Retinal pigment epithelial cell (primary cell): ENCODE measurements around the gene IGFBP7.
A peak's percentile ranks its signal among the peaks of the same experiment; 100 is the strongest.
"Not testable (repeated sequence)": the region's sequence is repeated elsewhere in the genome, so short reads cannot be mapped to it uniquely, and the experiment has no call there.

Experiments
- DNase-seq: peaks from one replicate; pipeline ENCODE4 v3.0.0-alpha.2; 2010; ENCODE audit warnings: low read depth
- H3K4me3 ChIP-seq: 2 replicates; pipeline ENCODE4 v1.5.1; 2011; ENCODE audit warnings: mild to moderate bottlenecking, low read length, control low read depth, moderate library complexity
- TF ChIP-seq, protein P1 (sequence below): conservative IDR thresholded peaks from 2 replicates; pipeline ENCODE4 v1.5.1; 2011; ENCODE audit warnings: low read depth, low read length, control low read depth, inconsistent platforms

Gene IGFBP7

DNA sequence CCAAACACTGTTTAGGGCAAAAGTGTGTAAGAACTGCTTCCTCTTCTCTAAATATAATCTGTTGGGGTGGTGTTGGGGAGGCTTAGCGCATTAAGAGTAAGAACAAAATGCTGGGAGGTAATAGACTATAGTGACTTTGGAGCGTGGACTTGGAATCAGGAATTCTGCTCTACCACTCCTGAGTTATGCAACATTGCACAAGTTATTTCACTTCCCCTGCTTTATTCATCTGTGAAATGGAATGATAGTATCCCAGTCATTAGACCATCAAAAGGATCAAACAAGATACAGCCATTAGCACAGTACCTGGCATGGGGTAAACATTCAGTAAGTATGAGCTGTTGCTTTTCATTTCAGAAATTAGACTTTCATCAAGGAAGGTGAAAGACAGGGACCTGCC is 58.7 kb downstream of the IGFBP7 start:
- TF ChIP-seq, protein P1, sequence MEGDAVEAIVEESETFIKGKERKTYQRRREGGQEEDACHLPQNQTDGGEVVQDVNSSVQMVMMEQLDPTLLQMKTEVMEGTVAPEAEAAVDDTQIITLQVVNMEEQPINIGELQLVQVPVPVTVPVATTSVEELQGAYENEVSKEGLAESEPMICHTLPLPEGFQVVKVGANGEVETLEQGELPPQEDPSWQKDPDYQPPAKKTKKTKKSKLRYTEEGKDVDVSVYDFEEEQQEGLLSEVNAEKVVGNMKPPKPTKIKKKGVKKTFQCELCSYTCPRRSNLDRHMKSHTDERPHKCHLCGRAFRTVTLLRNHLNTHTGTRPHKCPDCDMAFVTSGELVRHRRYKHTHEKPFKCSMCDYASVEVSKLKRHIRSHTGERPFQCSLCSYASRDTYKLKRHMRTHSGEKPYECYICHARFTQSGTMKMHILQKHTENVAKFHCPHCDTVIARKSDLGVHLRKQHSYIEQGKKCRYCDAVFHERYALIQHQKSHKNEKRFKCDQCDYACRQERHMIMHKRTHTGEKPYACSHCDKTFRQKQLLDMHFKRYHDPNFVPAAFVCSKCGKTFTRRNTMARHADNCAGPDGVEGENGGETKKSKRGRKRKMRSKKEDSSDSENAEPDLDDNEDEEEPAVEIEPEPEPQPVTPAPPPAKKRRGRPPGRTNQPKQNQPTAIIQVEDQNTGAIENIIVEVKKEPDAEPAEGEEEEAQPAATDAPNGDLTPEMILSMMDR: no peak
- no peak for DNase-seq
- H3K4me3 ChIP-seq: no peak overlapping the region

DNA sequence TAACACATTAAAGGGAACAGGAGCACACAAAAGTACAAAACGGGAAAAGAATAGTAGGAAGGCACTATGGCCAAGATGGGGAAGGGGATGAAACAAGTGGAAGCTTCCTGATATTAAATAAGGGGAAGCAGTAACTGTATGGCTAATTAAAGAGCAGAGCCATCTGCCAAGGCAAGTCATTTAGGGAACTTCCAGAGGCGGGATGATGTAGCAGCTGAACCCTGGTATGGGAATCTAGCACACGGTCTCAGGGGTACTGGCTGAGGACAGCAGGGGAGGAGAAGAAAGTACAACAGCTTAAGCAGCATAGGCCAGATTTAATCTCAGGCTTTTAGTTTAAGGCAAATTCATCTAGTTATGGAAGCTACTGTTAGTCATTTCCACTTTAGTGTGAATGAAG is 59.1 kb downstream of the IGFBP7 start:
- TF ChIP-seq, protein P1: no peak
- DNase-seq: no peak
- no peak overlapping the region for H3K4me3 ChIP-seq

DNA sequence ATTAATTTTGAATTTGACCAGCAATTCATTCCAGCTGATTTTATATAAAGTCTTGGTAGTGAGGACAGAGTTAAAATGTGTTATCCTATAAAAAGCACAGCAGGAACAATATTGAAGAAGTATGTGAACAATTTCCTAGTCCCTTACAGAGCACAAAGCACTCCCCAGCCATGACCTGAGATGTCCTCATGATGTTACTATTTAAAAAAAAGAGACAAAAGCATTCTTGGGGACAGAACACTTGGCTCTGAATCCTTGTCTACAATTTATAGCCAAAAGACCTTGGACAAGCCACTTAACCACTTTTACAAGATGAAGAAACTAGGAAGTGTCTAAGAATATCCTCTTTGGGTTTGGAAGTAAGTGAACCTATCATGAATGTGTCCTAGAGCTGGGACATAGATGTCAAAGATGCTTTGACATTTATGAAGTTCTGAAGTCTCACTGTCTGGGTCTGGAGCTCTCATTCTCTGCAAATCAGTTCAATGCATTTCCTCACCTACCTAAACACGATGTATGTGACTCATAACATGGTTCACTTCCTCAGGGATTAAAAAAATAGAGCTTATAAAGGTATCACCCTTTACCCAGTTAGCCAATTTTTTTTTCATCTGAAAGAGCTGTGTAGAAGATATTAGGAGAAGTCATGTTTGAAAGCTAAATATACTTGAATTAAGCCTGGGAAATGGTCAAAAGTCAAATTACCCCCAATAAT is 61.4 kb downstream of the IGFBP7 start:
- no peak overlapping the region for H3K4me3 ChIP-seq
- no peak for DNase-seq
- TF ChIP-seq, protein P1: no peak

DNA sequence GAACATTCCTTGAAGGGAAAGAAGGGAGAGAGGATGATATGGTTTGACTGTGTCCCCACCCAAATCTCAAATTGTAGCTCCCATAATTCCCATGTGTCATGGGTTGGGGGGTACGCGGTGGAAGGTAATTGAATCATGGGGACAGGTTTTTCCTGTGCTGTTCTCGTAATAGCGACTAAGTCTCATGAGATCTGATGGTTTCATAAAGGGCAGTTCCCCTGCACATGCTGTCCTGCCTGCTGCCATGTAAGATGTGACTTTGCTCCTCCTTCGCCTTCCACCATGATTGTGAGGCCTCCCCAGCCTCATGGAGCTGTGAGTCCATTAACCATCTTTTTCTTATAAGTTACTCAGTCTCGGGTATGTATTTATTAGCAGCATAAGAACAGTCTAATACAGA is 63.1 kb downstream of the IGFBP7 start:
- not testable (repeated sequence) for DNase-seq, H3K4me3 ChIP-seq

DNA sequence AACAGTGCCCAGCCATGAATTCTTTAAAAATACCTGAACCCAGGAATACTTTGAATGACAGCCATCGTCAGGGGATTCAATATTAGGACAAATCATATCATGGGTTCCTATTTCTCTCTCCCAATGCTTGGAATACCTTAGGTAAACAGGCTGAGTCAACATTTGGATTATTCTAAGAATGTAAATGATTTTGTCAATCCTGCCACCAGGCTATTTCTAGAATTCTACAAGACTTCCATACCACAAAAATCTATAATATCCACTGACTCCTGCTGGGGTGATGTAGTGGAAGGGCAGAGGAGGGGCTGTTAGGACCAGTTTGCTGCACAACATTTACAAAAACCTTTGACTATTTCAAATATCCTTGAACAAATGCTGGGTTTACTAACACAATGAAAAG is 65.2 kb downstream of the IGFBP7 start:
- no peak overlapping the region for H3K4me3 ChIP-seq
- DNase-seq: peak; percentile 83
- TF ChIP-seq, protein P1: no peak

DNA sequence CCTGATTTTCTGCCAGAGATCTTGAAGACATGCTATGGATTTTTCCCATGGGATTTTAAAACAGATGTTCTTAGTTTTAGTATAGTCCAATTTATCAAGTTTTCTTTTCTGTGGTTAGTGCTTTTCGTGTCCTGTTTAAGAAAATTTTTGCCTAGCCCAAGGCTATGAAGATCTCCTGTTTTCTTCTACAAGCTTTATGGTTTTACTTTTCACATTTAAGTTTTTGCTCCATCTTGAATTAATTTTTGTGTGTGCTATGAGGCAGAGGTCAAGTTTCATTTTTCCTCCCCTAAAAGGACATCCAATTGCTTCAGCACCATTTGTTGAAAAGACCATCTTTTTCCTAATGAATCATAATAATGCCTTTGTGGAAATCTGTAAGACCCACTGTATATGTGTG is 65.9 kb downstream of the IGFBP7 start:
- DNase-seq: no peak
- no peak overlapping the region for H3K4me3 ChIP-seq
- TF ChIP-seq, protein P1: no peak

DNA sequence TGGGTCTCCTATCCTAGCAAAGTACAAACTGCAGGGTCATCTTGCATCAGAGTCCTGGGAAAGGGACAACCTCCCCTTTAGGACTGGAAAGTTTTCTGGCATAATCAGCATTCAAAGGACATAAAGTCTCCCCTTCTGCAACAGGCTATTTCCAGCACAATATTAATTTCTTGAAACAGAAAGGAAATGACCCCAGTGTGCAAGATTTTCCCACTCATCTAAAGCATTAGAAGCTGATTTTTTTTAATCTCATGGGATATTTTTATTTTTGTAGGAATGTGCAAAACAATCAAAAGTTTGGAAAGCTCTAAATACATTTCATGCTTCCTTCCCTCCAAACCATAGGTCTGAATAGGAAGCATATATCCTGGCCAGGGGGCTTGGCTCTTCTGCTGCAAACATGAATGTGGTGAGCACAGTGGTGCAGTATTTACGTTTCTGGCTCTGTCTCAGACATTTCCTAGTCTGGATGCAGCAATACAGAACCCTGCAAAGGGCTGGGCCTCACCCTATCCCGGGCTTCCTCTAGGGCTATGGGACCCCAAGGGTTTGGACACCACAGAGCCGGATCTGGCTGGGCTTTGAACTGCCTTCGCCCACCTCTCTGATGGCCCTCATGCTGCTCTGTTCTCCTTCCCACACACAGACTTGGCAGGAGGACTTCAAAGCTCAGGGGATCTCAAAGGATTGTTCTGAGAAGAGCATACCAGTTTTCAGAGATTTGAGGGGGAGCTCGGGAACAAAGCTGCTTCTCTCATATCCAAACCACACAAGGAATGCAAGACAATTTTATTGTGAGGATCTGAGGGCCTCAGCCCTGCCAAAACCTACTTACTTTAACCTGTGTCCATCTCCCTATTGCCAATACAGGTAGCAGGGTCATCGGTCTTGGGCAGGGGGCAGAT is 66.6 kb downstream of the IGFBP7 start:
- no peak for DNase-seq
- no peak overlapping the region for H3K4me3 ChIP-seq
- TF ChIP-seq, protein P1: no peak
